Stimulated activated CD8-positive, alpha-beta memory T cell treated with anti-CD3 and anti-CD28 coated beads, Interleukin-12 subunit alpha, Interleukin-12 subunit beta, amount 100 ng/mL, for 1 hour (primary cell): ENCODE results near the gene GPSM3.
"Not testable (repeated sequence)": the region's sequence is repeated elsewhere in the genome, so short reads cannot be mapped to it uniquely, and the experiment has no call there.

Experiments used
- DNase-seq: peaks from one replicate; pipeline ENCODE4 v3.0.0-alpha.2; 2020; ENCODE audit warnings: low read depth

Gene GPSM3

GRCh38 chr6:32202186-32202585 is 9.7 kb upstream of the GPSM3 start:
- DNase-seq = no peak

GRCh38 chr6:32200711-32201475 is 8.4 kb upstream of the GPSM3 start:
- no peak for DNase-seq

- no peak for DNase-seq
Observed at GRCh38 chr6:32198866-32199265, 6.4 kb upstream of the GPSM3 start.

- DNase-seq = no peak
Observed at GRCh38 chr6:32198345-32198696, 5.9 kb upstream of the GPSM3 start.

- DNase-seq = no peak
Observed at GRCh38 chr6:32196682-32197616, 4.5 kb upstream of the GPSM3 start.

- DNase-seq = peak; percentile 37
Observed at GRCh38 chr6:32195902-32196681, 3.6 kb upstream of the GPSM3 start.

- DNase-seq = peak; percentile 100
Observed at GRCh38 chr6:32195652-32195901, 3.1 kb upstream of the GPSM3 start.

- DNase-seq = no peak
Observed at GRCh38 chr6:32194825-32195651, 2.6 kb upstream of the GPSM3 start.

GRCh38 chr6:32194388-32194787 is 1.9 kb upstream of the GPSM3 start:
- no peak for DNase-seq

- DNase-seq = not testable (repeated sequence)
Observed at GRCh38 chr6:32193096-32193495, 653 bp upstream of the GPSM3 start.

GRCh38 chr6:32191696-32192607 is 491 bp downstream of the GPSM3 start:
- DNase-seq = no peak

GRCh38 chr6:32190911-32191677 is 1.3 kb downstream of the GPSM3 start:
- DNase-seq = no peak

GRCh38 chr6:32190054-32190851 is 2.2 kb downstream of the GPSM3 start, which contains the start of gene PBX2:
Gene PBX2, minus strand, starts transcription at chr6:32190202. Its CDS starts 287 bp downstream, at chr6:32189915.
- DNase-seq = peak; percentile 76

GRCh38 chr6:32189742-32190053 is 2.7 kb downstream of the GPSM3 start:
- no peak for DNase-seq

- DNase-seq = no peak
Observed at GRCh38 chr6:32189069-32189741, 3.2 kb downstream of the GPSM3 start.

GRCh38 chr6:32188381-32189068 is 3.9 kb downstream of the GPSM3 start:
- no peak for DNase-seq

GRCh38 chr6:32187725-32188380 is 4.6 kb downstream of the GPSM3 start:
- not testable (repeated sequence) for DNase-seq
